D721Med (cell line): ENCODE measurements around the gene ZNF512B.

Source experiments
- DNase-seq: peaks from one replicate; pipeline ENCODE4 v3.0.0; 2011; ENCODE audit warnings: low spot score; ENCODE audit not compliant: insufficient read length
- FAIRE-seq: peaks from 2 replicates; lab custom pipeline; 2011; peaks lifted over from hg19 to GRCh38; lab: Jason Lieb, UNC
- CTCF ChIP-seq: IDR thresholded peaks from 2 replicates; pipeline ENCODE4 v1.5.1; 2012; ENCODE audit warnings: mild to moderate bottlenecking, control low read depth; ENCODE audit not compliant: insufficient read depth; ENCODE audit errors: missing control alignments

ZNF512B gene

DNA sequence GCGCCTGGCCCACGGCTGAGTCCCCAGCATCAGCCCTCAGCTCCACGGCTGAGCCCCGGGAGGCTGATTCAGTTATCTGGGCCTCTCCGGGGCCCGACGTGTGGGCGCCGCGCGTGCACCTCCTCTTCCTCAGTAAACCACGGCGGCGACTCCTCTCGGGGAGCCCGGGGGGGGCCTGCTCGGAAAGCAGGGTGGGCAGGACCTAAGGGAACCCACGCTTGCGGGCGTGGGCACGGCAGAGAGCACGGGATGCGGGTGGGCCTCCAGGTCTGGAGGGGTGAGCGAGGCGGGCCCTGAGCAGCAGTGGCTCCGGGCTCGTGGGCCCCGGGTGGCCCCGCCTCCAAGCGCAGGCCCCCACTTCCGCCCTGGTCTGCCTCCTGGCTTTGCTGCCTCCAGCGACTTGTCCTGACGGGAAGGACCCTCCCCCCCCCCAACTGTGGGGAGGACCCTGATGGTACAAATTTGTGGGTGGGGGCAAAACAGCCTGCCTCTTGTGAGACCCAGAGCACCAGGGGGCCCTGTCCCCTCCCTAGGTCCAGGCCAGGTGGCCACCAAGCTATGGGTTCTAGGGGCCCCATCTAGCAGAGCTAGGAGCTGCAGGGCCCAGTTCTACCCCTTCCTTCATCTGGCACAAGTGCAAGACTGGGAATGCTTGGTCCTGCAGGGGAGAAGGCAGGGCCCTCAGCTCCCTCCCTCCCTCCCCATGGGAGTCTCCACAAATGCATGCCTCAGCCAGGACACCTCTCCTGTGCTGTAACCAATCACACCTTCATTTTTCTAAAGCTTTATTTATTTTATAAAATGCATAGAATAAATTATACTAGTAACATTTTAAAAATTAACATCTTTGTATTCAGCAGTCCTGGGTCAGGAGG, 30.4 kb downstream of the ZNF512B start:
- FAIRE-seq (no peak), DNase-seq (no peak)
- no peak for TF ChIP-seq CTCF

GRCh38 chr20:63937596-63937995, 32.1 kb downstream of the ZNF512B start:
- FAIRE-seq (no peak), DNase-seq (no peak)
- TF ChIP-seq CTCF, result no peak

- TF ChIP-seq CTCF, result no peak
- no peak for DNase-seq
- no peak for FAIRE-seq
Measured at GRCh38 chr20:63935447-63935846, 34.3 kb downstream of the ZNF512B start.

- FAIRE-seq, result no peak
- no peak for DNase-seq
- TF ChIP-seq CTCF, result no peak
Measured at GRCh38 chr20:63934271-63935068, 35.3 kb downstream of the ZNF512B start.

GRCh38 chr20:63933646-63934045, 36.1 kb downstream of the ZNF512B start:
- TF ChIP-seq CTCF, result no peak
- FAIRE-seq (no peak), DNase-seq (no peak)

- DNase-seq (no peak), FAIRE-seq (no peak)
- TF ChIP-seq CTCF, result no peak
Measured at GRCh38 chr20:63932606-63933160, 37.0 kb downstream of the ZNF512B start.
